Panc1 (cell line): ENCODE results near the gene COIL. TPM values are rescaled to one million over a fixed set of nuclear protein-coding genes. Genes with fewer than 3 reads are reported as not detected.

Experiments
- ATAC-seq: fragments of 200-7000 bp; cut with Tn5 transposase; 2 replicates; pipeline ENCODE4 v1.9.1; 2020; ENCODE audit warnings: mild to moderate bottlenecking, moderate library complexity
- Bru-seq: library from RNA; stranded (reverse); fragments of 400-500 nt; gene quantifications from one replicate; lab custom pipeline; 2021; lab: Mats Ljungman, UMichigan
- BruChase-seq, 2 experiments: library from RNA; stranded (reverse); fragments of 400-500 nt; gene quantifications; one replicate each; lab custom pipeline; 2021; lab: Mats Ljungman, UMichigan
- BruUV-seq: library from RNA; stranded (reverse); fragments of 400-500 nt; replicated peaks from 2 replicates; lab custom pipeline; 2021; lab: Mats Ljungman, UMichigan
- CTCF ChIA-PET: fragments of 300-600 bp; sonication (Branson Sonifier 250); formaldehyde crosslinking; loops from one replicate; lab custom pipeline; 2022; ENCODE audit warnings: antibody characterized with exemption; lab: Charles Lee
- POLR2A ChIA-PET: fragments of 300-600 bp; sonication (Branson Sonifier 250); formaldehyde crosslinking; loops from one replicate; lab custom pipeline; 2022; ENCODE audit warnings: antibody characterized with exemption; lab: Charles Lee
- DNase-seq: peaks from one replicate; pipeline ENCODE4 v3.0.0-alpha.2; 2010; ENCODE audit warnings: low read depth, low spot score
- H3K27ac ChIP-seq: 2 replicates; pipeline ENCODE4 v1.5.1; 2011; ENCODE audit warnings: mild to moderate bottlenecking, low read length, inconsistent platforms
- H3K27me3 ChIP-seq: fragments of 200-500 bp; sonication (Bioruptor generic); 2 replicates; pipeline ENCODE4 v1.6.0; 2014; ENCODE audit warnings: low read length, inconsistent platforms; ENCODE audit not compliant: control insufficient read depth, insufficient read depth
- H3K36me3 ChIP-seq: fragments of 200-500 bp; sonication (Bioruptor generic); 2 replicates; pipeline ENCODE4 v1.5.1; 2014; ENCODE audit warnings: inconsistent platforms, mild to moderate bottlenecking, low read length, moderate library complexity; ENCODE audit not compliant: control insufficient read depth, insufficient read depth
- H3K4me1 ChIP-seq: 2 replicates; pipeline ENCODE4 v1.5.1; 2011; ENCODE audit warnings: inconsistent platforms, mild to moderate bottlenecking, low read length, moderate library complexity; ENCODE audit not compliant: control insufficient read depth, insufficient read depth
- H3K4me3 ChIP-seq, 2 experiments: 2 replicates each; pipeline ENCODE4 v1.5.1; 2011 to 2012; ENCODE audit warnings: low read depth in 2 of 2, low read length in 2 of 2, mild to moderate bottlenecking in 2 of 2, inconsistent platforms in 1 of 2, moderate library complexity in 1 of 2
- H3K9me3 ChIP-seq: fragments of 200-500 bp; sonication (Bioruptor generic); 2 replicates; pipeline ENCODE4 v1.5.1; 2014; ENCODE audit warnings: low read depth, mild to moderate bottlenecking, inconsistent platforms, low read length, moderate library complexity; ENCODE audit not compliant: control insufficient read depth, insufficient read depth
- POLR2AphosphoS5 ChIP-seq: IDR thresholded peaks from 2 replicates; pipeline ENCODE4 v1.6.1; 2012; ENCODE audit warnings: mild to moderate bottlenecking, low read depth, low read length, moderate library complexity
- SIN3A ChIP-seq: IDR thresholded peaks from 2 replicates; pipeline ENCODE4 v1.6.1; 2012; ENCODE audit warnings: low read depth, mild to moderate bottlenecking, low read length, moderate library complexity, borderline replicate concordance; ENCODE audit not compliant: insufficient read depth
- TCF7L2 ChIP-seq: IDR thresholded peaks from 2 replicates; pipeline ENCODE4 v1.6.1; 2011; ENCODE audit warnings: mild to moderate bottlenecking, low read depth, low read length, inconsistent platforms
- in situ Hi-C: cut with HindIII; loops from 2 replicates; pipeline ENCODE4 v1.10.0; 2016; ENCODE audit warnings: low sequenced_read_pairs, low pct_unique_long_range_greater_than_20kb
- intact Hi-C: fragments of 100-400 bp; cut with micrococcal nuclease; formaldehyde crosslinking; loops from one replicate; pipeline ENCODE4 v1.10.0; 2022; ENCODE audit not compliant: unreplicated experiment
- long read RNA-seq: library from polyadenylated mRNA; unstranded; transcript quantifications from one replicate; pipeline ENCODE4 v2.0.0, GENCODE V29; 2021; ENCODE audit not compliant: unreplicated experiment
- polyA plus RNA-seq: library from polyadenylated mRNA; unstranded; fragments of >200 nt; gene quantifications from one replicate; pipeline ENCODE4 v1.2.1, GENCODE V29; 2012; ENCODE audit warnings: missing spikeins; ENCODE audit not compliant: insufficient read length
- total RNA-seq: library from RNA; stranded (reverse); gene quantifications from one replicate; pipeline ENCODE4 v1.2.1, GENCODE V29; 2021; ENCODE audit not compliant: unreplicated experiment
- TF ChIP-seq, protein P1 (sequence below), 2 experiments: IDR thresholded peaks; 2 replicates each; pipeline ENCODE4 v1.6.1; 2011 to 2012; ENCODE audit warnings: low read depth in 2 of 2, control low read depth in 1 of 2, low read length in 1 of 2, mild to moderate bottlenecking in 1 of 2, moderate library complexity in 1 of 2; ENCODE audit not compliant: insufficient read depth in 1 of 2
- TF ChIP-seq, protein P2 (sequence below): fragments of 450-650 bp; IDR thresholded peaks from 2 replicates; pipeline ENCODE4 v1.5.1; 2017; ENCODE audit warnings: mild to moderate bottlenecking

COIL gene, protein sequence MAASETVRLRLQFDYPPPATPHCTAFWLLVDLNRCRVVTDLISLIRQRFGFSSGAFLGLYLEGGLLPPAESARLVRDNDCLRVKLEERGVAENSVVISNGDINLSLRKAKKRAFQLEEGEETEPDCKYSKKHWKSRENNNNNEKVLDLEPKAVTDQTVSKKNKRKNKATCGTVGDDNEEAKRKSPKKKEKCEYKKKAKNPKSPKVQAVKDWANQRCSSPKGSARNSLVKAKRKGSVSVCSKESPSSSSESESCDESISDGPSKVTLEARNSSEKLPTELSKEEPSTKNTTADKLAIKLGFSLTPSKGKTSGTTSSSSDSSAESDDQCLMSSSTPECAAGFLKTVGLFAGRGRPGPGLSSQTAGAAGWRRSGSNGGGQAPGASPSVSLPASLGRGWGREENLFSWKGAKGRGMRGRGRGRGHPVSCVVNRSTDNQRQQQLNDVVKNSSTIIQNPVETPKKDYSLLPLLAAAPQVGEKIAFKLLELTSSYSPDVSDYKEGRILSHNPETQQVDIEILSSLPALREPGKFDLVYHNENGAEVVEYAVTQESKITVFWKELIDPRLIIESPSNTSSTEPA
- total RNA-seq (32.9 TPM), Bru-seq, nascent RNA (percentile 93 among the genes with signal in this experiment), BruChase-seq, experiment 1, labeled RNA remaining after a 2-hour chase (percentile 95 among the genes with signal in this experiment), BruChase-seq, experiment 2, labeled RNA remaining after a 6-hour chase (percentile 80 among the genes with signal in this experiment)
- polyA plus RNA-seq, result 12.3 TPM
- long read RNA-seq, transcript COIL-201 (7 exons, 2,650 nt), result major isoform, 74 of 122 reads
- long read RNA-seq, partial matches to known transcripts, result 25 of 122 reads
- long read RNA-seq, other reads (novel, unspliced or antisense), result 23 of 122 reads

DNA sequence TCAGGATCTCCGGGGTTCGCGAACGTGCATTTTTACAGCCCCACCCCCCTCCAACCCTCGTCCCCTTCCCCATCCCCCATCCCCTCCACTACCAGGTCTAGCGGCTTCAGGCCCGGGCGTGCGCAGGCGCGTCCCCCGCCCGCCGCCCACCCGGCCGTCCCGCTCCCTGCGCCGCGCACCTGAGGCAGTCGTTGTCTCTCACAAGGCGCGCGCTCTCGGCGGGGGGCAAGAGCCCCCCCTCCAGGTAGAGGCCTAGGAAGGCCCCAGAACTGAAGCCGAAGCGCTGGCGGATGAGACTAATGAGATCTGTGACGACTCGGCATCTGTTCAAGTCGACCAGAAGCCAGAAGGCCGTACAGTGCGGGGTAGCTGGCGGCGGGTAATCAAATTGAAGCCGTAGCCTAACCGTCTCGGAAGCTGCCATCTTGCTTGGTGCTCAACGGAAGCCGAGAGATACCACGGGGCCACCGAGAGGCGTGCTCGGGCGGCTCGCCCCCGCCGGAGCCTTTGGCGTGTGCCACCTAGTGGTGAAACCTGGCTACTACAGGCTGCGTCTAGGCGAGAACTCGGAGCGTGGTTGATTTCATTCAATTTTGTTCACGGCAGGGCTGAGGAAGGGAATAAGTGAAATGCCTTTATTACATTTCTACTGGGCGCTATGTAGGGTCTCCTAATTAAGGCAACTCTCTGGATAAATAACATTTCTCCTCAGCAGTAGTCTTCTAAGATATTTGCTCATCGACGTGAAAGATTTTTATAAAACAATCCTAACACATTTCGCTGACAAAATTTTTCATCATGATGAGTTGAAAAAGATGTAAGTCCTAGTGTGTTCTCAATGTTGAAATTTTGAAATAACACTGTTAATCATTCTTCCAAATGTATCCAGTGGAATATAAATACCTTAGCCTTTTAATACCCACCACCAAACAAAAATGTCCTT is at the start of gene COIL:
TSS of gene COIL (minus strand) at position 455 of the 943 bp plus-strand sequence. CDS start at position 424, 31 bp downstream.
- peaks cover 9% of the 10 kb centered on the region for H3K4me1 ChIP-seq
- H3K27me3 ChIP-seq, result no peaks in the 10 kb centered on the region
- no peaks in the 10 kb centered on the region for H3K36me3 ChIP-seq
- no peaks in the 10 kb centered on the region for H3K9me3 ChIP-seq
- CTCF ChIA-PET, result interaction anchor here (0.6 kb wide), 1 partner anchor 18 kb away, joined by 4 read pairs; no protein-coding TSS in a partner anchor
- intact Hi-C loops (no loop called here), in situ Hi-C loops (no loop called here)
- DNase-seq (peak; percentile 76), ATAC-seq (peak; percentile 98)
- POLR2A ChIA-PET, result no interaction called here
- H3K4me3 ChIP-seq, result peak within 1 kb of the TSS; percentile 68 to 72
- TF ChIP-seq, protein P1, sequence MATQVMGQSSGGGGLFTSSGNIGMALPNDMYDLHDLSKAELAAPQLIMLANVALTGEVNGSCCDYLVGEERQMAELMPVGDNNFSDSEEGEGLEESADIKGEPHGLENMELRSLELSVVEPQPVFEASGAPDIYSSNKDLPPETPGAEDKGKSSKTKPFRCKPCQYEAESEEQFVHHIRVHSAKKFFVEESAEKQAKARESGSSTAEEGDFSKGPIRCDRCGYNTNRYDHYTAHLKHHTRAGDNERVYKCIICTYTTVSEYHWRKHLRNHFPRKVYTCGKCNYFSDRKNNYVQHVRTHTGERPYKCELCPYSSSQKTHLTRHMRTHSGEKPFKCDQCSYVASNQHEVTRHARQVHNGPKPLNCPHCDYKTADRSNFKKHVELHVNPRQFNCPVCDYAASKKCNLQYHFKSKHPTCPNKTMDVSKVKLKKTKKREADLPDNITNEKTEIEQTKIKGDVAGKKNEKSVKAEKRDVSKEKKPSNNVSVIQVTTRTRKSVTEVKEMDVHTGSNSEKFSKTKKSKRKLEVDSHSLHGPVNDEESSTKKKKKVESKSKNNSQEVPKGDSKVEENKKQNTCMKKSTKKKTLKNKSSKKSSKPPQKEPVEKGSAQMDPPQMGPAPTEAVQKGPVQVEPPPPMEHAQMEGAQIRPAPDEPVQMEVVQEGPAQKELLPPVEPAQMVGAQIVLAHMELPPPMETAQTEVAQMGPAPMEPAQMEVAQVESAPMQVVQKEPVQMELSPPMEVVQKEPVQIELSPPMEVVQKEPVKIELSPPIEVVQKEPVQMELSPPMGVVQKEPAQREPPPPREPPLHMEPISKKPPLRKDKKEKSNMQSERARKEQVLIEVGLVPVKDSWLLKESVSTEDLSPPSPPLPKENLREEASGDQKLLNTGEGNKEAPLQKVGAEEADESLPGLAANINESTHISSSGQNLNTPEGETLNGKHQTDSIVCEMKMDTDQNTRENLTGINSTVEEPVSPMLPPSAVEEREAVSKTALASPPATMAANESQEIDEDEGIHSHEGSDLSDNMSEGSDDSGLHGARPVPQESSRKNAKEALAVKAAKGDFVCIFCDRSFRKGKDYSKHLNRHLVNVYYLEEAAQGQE (IDR thresholded peaks at IDR 0.05; ENCODE audit: insufficient read depth in 1 of 2, low read depth in 2 of 2, low read length in 1 of 2), result peak in 1 of 2 experiments; percentile 30; a peak in 2 of 4 replicates
- TF ChIP-seq TCF7L2 (peak; percentile 82; the same call in 1 of the 2 replicates), POLR2AphosphoS5 (peak; percentile 84), SIN3A (0 out of 2 replicates have a peak, but pooled peaks have one; percentile 71)
- TF ChIP-seq, protein P2, sequence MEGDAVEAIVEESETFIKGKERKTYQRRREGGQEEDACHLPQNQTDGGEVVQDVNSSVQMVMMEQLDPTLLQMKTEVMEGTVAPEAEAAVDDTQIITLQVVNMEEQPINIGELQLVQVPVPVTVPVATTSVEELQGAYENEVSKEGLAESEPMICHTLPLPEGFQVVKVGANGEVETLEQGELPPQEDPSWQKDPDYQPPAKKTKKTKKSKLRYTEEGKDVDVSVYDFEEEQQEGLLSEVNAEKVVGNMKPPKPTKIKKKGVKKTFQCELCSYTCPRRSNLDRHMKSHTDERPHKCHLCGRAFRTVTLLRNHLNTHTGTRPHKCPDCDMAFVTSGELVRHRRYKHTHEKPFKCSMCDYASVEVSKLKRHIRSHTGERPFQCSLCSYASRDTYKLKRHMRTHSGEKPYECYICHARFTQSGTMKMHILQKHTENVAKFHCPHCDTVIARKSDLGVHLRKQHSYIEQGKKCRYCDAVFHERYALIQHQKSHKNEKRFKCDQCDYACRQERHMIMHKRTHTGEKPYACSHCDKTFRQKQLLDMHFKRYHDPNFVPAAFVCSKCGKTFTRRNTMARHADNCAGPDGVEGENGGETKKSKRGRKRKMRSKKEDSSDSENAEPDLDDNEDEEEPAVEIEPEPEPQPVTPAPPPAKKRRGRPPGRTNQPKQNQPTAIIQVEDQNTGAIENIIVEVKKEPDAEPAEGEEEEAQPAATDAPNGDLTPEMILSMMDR, result peak; percentile 99
- no TSS peak for BruUV-seq
- peak within 1 kb of the TSS; percentile 86 for H3K27ac ChIP-seq

DNA sequence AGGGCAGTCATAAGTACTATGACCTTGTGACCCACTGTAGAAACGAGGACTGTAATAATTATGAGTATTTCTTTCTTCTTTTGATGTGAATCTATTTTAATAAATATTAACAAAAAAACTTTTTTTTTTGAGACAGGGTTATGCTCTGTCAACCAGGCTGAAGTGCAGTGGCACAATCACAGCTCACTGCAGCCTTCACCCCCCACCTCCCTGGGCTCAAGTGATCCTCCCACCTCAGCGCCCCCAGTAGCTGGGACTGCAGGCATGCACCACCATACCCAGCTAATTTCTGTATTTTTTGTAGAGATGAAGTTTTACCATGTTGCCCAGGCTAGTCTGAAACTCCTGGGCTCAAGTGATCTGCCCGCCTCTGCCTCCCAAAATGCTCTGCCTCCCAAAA is 49.6 kb upstream of the COIL start:
- in situ Hi-C loops, result no loop called here
- ATAC-seq, result no peak

More for the DNA sequence above, 49.6 kb upstream of the COIL start:
- POLR2A ChIA-PET, result no interaction called here
- no peaks in the 10 kb centered on the region for H3K9me3 ChIP-seq
- no peaks in the 10 kb centered on the region for H3K27me3 ChIP-seq
- H3K4me1 ChIP-seq, result no peaks in the 10 kb centered on the region
- no peak for DNase-seq
- peak overlapping the region in 1 of 2 experiments; percentile 38; a peak in 2 of 4 replicates for H3K4me3 ChIP-seq
- no peak overlapping the region for H3K27ac ChIP-seq
- BruUV-seq, result no TSS peak
- intact Hi-C loops, result no loop called here
- TF ChIP-seq SIN3A (no peak), TCF7L2 (no peak), POLR2AphosphoS5 (no peak)
- TF ChIP-seq, protein P1 (IDR thresholded peaks at IDR 0.05; ENCODE audit: insufficient read depth in 1 of 2, low read depth in 2 of 2, low read length in 1 of 2), result no peak
- TF ChIP-seq, protein P2, result no peak
- H3K36me3 ChIP-seq, result no peaks in the 10 kb centered on the region
- CTCF ChIA-PET, result interaction anchor here (0.6 to 1.5 kb wide), 3 partner anchors 18 to 44 kb away, joined by 3 to 6 read pairs (median 4); no protein-coding TSS in a partner anchor
